ENCODE results near the gene PHTF2.

The PHTF2 gene

DNA sequence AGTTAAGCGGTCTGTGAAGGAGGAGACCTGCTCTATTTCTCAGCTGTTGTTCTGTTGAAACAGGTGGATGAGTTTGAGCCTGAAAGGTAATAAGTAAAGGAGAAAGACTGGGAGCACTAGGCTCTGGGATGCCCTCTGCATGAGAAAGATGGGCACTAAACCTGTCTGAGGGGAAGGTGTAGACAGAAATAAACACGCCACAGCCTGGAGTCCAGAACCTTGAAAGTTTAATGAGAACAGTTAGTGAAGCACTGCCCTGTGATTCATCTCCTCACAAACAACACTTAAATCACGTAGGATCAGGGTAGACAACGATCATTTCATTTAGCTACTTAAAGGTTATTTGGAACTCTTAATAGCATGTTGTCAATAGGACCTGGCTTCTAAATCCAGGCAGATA is 193.1 kb downstream of the PHTF2 start:
- ATAC-seq, result no peak
- no peak for TF ChIP-seq ZFP3 (CRISPR knock-in tag; IDR thresholded peaks at IDR 0.05)
- TF ChIP-seq TOX (CRISPR knock-in tag; IDR thresholded peaks at IDR 0.05; ENCODE audit: borderline replicate concordance), result no peak
- no peak for TF ChIP-seq PPARA (CRISPR knock-in tag; IDR thresholded peaks at IDR 0.05; ENCODE audit: borderline replicate concordance)
- no peak for TF ChIP-seq ZFP30 (CRISPR knock-in tag; IDR thresholded peaks at IDR 0.05)
- TF ChIP-seq CSDC2 (CRISPR knock-in tag; IDR thresholded peaks at IDR 0.05), result no peak
- TF ChIP-seq ZC3H10 (CRISPR knock-in tag; IDR thresholded peaks at IDR 0.05), result no peak
- TF ChIP-seq ISL1 (CRISPR knock-in tag; IDR thresholded peaks at IDR 0.05), result no peak
- no peak for TF ChIP-seq SNAI2 (CRISPR knock-in tag; IDR thresholded peaks at IDR 0.05)
- no peak for TF ChIP-seq BACH2 (CRISPR knock-in tag; IDR thresholded peaks at IDR 0.05; ENCODE audit: borderline replicate concordance)
- no peak for TF ChIP-seq RARB (CRISPR knock-in tag; IDR thresholded peaks at IDR 0.05)
- TF ChIP-seq GLIS3 (CRISPR knock-in tag; IDR thresholded peaks at IDR 0.05), result no peak
- TF ChIP-seq, protein P1, sequence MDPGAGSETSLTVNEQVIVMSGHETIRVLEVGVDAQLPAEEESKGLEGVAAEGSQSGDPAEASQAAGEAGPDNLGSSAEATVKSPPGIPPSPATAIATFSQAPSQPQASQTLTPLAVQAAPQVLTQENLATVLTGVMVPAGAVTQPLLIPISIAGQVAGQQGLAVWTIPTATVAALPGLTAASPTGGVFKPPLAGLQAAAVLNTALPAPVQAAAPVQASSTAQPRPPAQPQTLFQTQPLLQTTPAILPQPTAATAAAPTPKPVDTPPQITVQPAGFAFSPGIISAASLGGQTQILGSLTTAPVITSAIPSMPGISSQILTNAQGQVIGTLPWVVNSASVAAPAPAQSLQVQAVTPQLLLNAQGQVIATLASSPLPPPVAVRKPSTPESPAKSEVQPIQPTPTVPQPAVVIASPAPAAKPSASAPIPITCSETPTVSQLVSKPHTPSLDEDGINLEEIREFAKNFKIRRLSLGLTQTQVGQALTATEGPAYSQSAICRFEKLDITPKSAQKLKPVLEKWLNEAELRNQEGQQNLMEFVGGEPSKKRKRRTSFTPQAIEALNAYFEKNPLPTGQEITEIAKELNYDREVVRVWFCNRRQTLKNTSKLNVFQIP (CRISPR knock-in tag; IDR thresholded peaks at IDR 0.05; ENCODE audit: borderline replicate concordance, low read depth), result no peak
- TF ChIP-seq TSHZ2 (CRISPR knock-in tag; IDR thresholded peaks at IDR 0.05), result no peak
- TF ChIP-seq, protein P2, sequence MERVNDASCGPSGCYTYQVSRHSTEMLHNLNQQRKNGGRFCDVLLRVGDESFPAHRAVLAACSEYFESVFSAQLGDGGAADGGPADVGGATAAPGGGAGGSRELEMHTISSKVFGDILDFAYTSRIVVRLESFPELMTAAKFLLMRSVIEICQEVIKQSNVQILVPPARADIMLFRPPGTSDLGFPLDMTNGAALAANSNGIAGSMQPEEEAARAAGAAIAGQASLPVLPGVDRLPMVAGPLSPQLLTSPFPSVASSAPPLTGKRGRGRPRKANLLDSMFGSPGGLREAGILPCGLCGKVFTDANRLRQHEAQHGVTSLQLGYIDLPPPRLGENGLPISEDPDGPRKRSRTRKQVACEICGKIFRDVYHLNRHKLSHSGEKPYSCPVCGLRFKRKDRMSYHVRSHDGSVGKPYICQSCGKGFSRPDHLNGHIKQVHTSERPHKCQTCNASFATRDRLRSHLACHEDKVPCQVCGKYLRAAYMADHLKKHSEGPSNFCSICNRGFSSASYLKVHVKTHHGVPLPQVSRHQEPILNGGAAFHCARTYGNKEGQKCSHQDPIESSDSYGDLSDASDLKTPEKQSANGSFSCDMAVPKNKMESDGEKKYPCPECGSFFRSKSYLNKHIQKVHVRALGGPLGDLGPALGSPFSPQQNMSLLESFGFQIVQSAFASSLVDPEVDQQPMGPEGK (CRISPR knock-in tag; IDR thresholded peaks at IDR 0.05; ENCODE audit: borderline replicate concordance), result no peak

DNA sequence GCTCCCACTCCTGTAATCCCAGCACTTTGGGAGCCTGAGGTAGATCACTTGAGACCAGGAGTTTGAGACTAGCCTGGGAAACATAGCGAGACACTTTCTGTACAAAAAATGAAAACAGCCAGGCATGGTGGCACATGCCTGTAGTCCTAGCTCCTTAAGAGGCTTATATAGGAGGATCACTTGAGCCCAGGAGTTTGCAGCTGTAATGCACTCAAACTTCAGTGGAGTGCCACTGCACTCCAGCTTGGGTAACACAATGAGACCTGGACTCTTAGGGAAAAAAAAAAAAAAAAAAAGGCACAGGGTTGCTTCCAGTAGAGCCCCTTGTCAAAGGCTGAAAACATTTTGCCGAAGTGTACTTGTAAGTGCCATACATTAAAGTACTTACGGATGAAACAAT is 195.3 kb downstream of the PHTF2 start:
- TF ChIP-seq, protein P2 (CRISPR knock-in tag; IDR thresholded peaks at IDR 0.05; ENCODE audit: borderline replicate concordance), result no peak
- TF ChIP-seq BACH2 (CRISPR knock-in tag; IDR thresholded peaks at IDR 0.05; ENCODE audit: borderline replicate concordance) (no peak), CSDC2 (CRISPR knock-in tag; IDR thresholded peaks at IDR 0.05) (no peak), OSR1 (CRISPR knock-in tag; IDR thresholded peaks at IDR 0.05) (no peak), ZFP3 (CRISPR knock-in tag; IDR thresholded peaks at IDR 0.05) (no peak), PPARA (CRISPR knock-in tag; IDR thresholded peaks at IDR 0.05; ENCODE audit: borderline replicate concordance) (no peak), TSHZ2 (CRISPR knock-in tag; IDR thresholded peaks at IDR 0.05) (no peak), ESRRG (CRISPR knock-in tag; IDR thresholded peaks at IDR 0.05) (no peak), SNAI2 (CRISPR knock-in tag; IDR thresholded peaks at IDR 0.05) (no peak), CREB5 (CRISPR knock-in tag; IDR thresholded peaks at IDR 0.05; ENCODE audit: low read depth) (no peak), TOX (CRISPR knock-in tag; IDR thresholded peaks at IDR 0.05; ENCODE audit: borderline replicate concordance) (no peak), ZC3H10 (CRISPR knock-in tag; IDR thresholded peaks at IDR 0.05) (no peak), ARNTL (CRISPR knock-in tag; IDR thresholded peaks at IDR 0.05; ENCODE audit: borderline replicate concordance, low read depth) (no peak)
- TF ChIP-seq, protein P1 (CRISPR knock-in tag; IDR thresholded peaks at IDR 0.05; ENCODE audit: borderline replicate concordance, low read depth), result no peak
- no peak for ATAC-seq

Measured in SK-N-SH treated with all-trans-retinoic acid at 6 μM for 48 hours (cell line).